NT2/D1 (cell line): ENCODE results near the gene ZNF749.

Source experiments
- DNase-seq: peaks from one replicate; pipeline ENCODE4 v3.0.0-alpha.2; 2011; ENCODE audit warnings: low read depth, low spot score
- H3K27me3 ChIP-seq: 2 replicates; pipeline ENCODE4 v1.6.0; 2011; ENCODE audit warnings: mild to moderate bottlenecking; ENCODE audit not compliant: insufficient read length, insufficient read depth
- H3K36me3 ChIP-seq: 2 replicates; pipeline ENCODE4 v1.6.1; 2011; ENCODE audit warnings: mild to moderate bottlenecking, low read length, mixed read lengths; ENCODE audit not compliant: insufficient read depth, insufficient read length
- H3K4me1 ChIP-seq: 2 replicates; pipeline ENCODE4 v1.5.1; 2011; ENCODE audit not compliant: insufficient read depth, insufficient read length
- H3K4me3 ChIP-seq: 2 replicates; pipeline ENCODE4 v1.5.1; 2011; ENCODE audit warnings: low read depth; ENCODE audit not compliant: insufficient read length
- H3K9ac ChIP-seq: 2 replicates; pipeline ENCODE4 v1.6.0; 2011; ENCODE audit warnings: low read depth; ENCODE audit not compliant: insufficient read length
- H3K9me3 ChIP-seq: 2 replicates; pipeline ENCODE4 v1.5.1; 2011; ENCODE audit warnings: mild to moderate bottlenecking, low read length; ENCODE audit not compliant: insufficient read depth
- SUZ12 ChIP-seq: IDR thresholded peaks from 2 replicates; pipeline ENCODE4 v1.6.1; 2011; ENCODE audit not compliant: insufficient read length, insufficient read depth; ENCODE audit errors: extremely low read depth
- YY1 ChIP-seq: IDR thresholded peaks from 2 replicates; pipeline ENCODE4 v1.6.1; 2011; ENCODE audit not compliant: insufficient read length, insufficient read depth
- ZNF274 ChIP-seq: IDR thresholded peaks from 2 replicates; pipeline ENCODE4 v1.6.1; 2011; ENCODE audit warnings: mild to moderate bottlenecking, low read depth, low read length

The ZNF749 gene

GRCh38 chr19:57438925-57439324 is 3.8 kb downstream of the ZNF749 start:
- H3K9me3 ChIP-seq = peaks cover 6% of the 10 kb centered on the region; the same call in 1 of the 2 replicates
- H3K4me1 ChIP-seq = no peaks in the 10 kb centered on the region
- H3K4me3 ChIP-seq = no peak overlapping the region
- no peaks in the 10 kb centered on the region for H3K27me3 ChIP-seq
- TF ChIP-seq ZNF274 (no peak), SUZ12 (no peak), YY1 (no peak)
- H3K36me3 ChIP-seq = peaks cover 54% of the 10 kb centered on the region
- no peak for DNase-seq
- no peak overlapping the region for H3K9ac ChIP-seq

GRCh38 chr19:57441979-57442752 is 7.0 kb downstream of the ZNF749 start:
- Histone ChIP-seq H3K4me3 (no peak overlapping the region), H3K9ac (no peak overlapping the region), H3K4me1 (no peaks in the 10 kb centered on the region), H3K27me3 (no peaks in the 10 kb centered on the region), H3K9me3 (peaks cover 13% of the 10 kb centered on the region), H3K36me3 (peaks cover 56% of the 10 kb centered on the region)
- TF ChIP-seq YY1 (no peak), SUZ12 (no peak), ZNF274 (no peak)
- no peak for DNase-seq

- TF ChIP-seq SUZ12 (no peak), ZNF274 (no peak), YY1 (no peak)
- DNase-seq = no peak
- Histone ChIP-seq H3K36me3 (peaks cover 52% of the 10 kb centered on the region), H3K4me3 (no peak overlapping the region), H3K9me3 (peaks cover 13% of the 10 kb centered on the region), H3K27me3 (no peaks in the 10 kb centered on the region), H3K4me1 (no peaks in the 10 kb centered on the region), H3K9ac (no peak overlapping the region)
Measured at GRCh38 chr19:57443121-57443696, 8.1 kb downstream of the ZNF749 start.

GRCh38 chr19:57452307-57452706 is 17.2 kb downstream of the ZNF749 start:
- H3K27me3 ChIP-seq = no peaks in the 10 kb centered on the region
- no peak overlapping the region for H3K4me3 ChIP-seq
- no peaks in the 10 kb centered on the region for H3K36me3 ChIP-seq
- TF ChIP-seq ZNF274 (no peak), SUZ12 (no peak), YY1 (no peak)
- H3K4me1 ChIP-seq = no peaks in the 10 kb centered on the region
- no peaks in the 10 kb centered on the region for H3K9me3 ChIP-seq
- H3K9ac ChIP-seq = no peak overlapping the region
- no peak for DNase-seq

GRCh38 chr19:57465680-57466381 is 30.7 kb downstream of the ZNF749 start:
- no peaks in the 10 kb centered on the region for H3K27me3 ChIP-seq
- no peak for TF ChIP-seq ZNF274
- no peak for TF ChIP-seq SUZ12
- no peak for TF ChIP-seq YY1
- H3K9ac ChIP-seq = no peak overlapping the region
- H3K4me3 ChIP-seq = no peak overlapping the region
- peaks cover 6% of the 10 kb centered on the region for H3K36me3 ChIP-seq
- H3K4me1 ChIP-seq = peaks cover 5% of the 10 kb centered on the region
- peaks cover 11% of the 10 kb centered on the region; the same call in 1 of the 2 replicates for H3K9me3 ChIP-seq
- DNase-seq = peak; percentile 42

- Histone ChIP-seq H3K9me3 (peaks cover 16% of the 10 kb centered on the region), H3K4me1 (peaks cover 5% of the 10 kb centered on the region), H3K9ac (no peak overlapping the region), H3K36me3 (peaks cover 6% of the 10 kb centered on the region), H3K4me3 (no peak overlapping the region), H3K27me3 (no peaks in the 10 kb centered on the region)
- DNase-seq = no peak
- TF ChIP-seq SUZ12 = no peak
- no peak for TF ChIP-seq ZNF274
- no peak for TF ChIP-seq YY1
Measured at GRCh38 chr19:57466489-57466888, 31.4 kb downstream of the ZNF749 start.

- Histone ChIP-seq H3K4me3 (no peak overlapping the region), H3K27me3 (no peaks in the 10 kb centered on the region), H3K9ac (no peak overlapping the region), H3K4me1 (no peaks in the 10 kb centered on the region), H3K36me3 (peaks cover 47% of the 10 kb centered on the region), H3K9me3 (peaks cover 57% of the 10 kb centered on the region)
- TF ChIP-seq ZNF274 (no peak), SUZ12 (no peak), YY1 (no peak)
- DNase-seq = no peak
Measured at GRCh38 chr19:57473646-57474045, 38.5 kb downstream of the ZNF749 start.
